ENCODE data around the gene PREX1.

DNA sequence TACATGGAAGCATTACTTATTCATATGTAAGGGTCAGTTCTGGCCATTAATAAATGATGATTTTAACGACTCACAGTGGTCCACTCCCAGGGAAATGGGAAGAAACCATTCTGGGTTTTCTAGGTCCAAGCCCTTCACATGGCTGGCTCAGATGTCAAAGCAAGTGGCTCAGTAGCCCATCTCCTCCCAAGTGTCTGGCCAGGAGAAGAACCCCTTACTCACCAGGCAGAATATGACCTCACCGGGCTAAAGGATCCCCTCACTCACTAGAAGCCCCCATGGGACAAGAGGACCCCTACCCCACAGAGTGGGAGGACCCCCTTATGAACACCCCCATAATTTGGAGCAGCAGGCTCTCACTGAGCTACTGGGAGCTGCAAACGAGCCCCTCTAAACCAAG is 34.0 kb downstream of the PREX1 start:
- TF ChIP-seq POLR2A (IDR thresholded peaks at IDR 0.05; ENCODE audit: low read length) (no peak), GATA1 (IDR thresholded peaks at IDR 0.05; ENCODE audit: low read depth, low read length) (no peak)

Measured in erythroblast (primary cell).